Measurements from ENCODE around the gene NXN.

Gene NXN

GRCh38 chr17:909642-910323 lies 69.8 kb downstream of the NXN start:
- no peak for TF ChIP-seq CTCF (IDR thresholded peaks at IDR 0.05)

GRCh38 chr17:907725-908124 lies 71.9 kb downstream of the NXN start:
- no peak for TF ChIP-seq CTCF (IDR thresholded peaks at IDR 0.05)

- TF ChIP-seq CTCF (IDR thresholded peaks at IDR 0.05) = no peak
Measured at GRCh38 chr17:903691-904481, 75.7 kb downstream of the NXN start.

- TF ChIP-seq CTCF (IDR thresholded peaks at IDR 0.05) = no peak
Measured at GRCh38 chr17:902463-902862, 77.1 kb downstream of the NXN start.

- TF ChIP-seq CTCF (IDR thresholded peaks at IDR 0.05) = no peak
Measured at GRCh38 chr17:901964-902363, 77.6 kb downstream of the NXN start.

- no peak for TF ChIP-seq CTCF (IDR thresholded peaks at IDR 0.05)
Measured at GRCh38 chr17:901191-901950, 78.2 kb downstream of the NXN start.

GRCh38 chr17:900336-900934 lies 79.1 kb downstream of the NXN start:
- TF ChIP-seq CTCF (IDR thresholded peaks at IDR 0.05) = no peak

All from LNCAP (cell line).